IPS-18c (cell line): ENCODE data around the gene BFSP2.

Experiments used
- H3K4me3 ChIP-seq: 2 replicates; pipeline ENCODE4 v1.7.0; 2013; ENCODE audit warnings: low read depth, mild to moderate bottlenecking, low read length, moderate library complexity; ENCODE audit not compliant: insufficient read depth
- H3K9me3 ChIP-seq: one replicate; pipeline ENCODE4 v1.6.1; 2013; ENCODE audit warnings: mild to moderate bottlenecking, low read length, moderate library complexity; ENCODE audit not compliant: control insufficient read depth, insufficient read depth

Gene BFSP2

GRCh38 chr3:133379926-133380325 lies 19.9 kb upstream of the BFSP2 start:
- H3K4me3 ChIP-seq, result no peak overlapping the region
- H3K9me3 ChIP-seq, result no peaks in the 10 kb centered on the region

- Histone ChIP-seq H3K4me3 (no peak overlapping the region), H3K9me3 (no peaks in the 10 kb centered on the region)
Observed at GRCh38 chr3:133380481-133381225, 19.2 kb upstream of the BFSP2 start.

GRCh38 chr3:133381346-133382109 lies 18.3 kb upstream of the BFSP2 start:
- H3K4me3 ChIP-seq, result no peak overlapping the region
- no peaks in the 10 kb centered on the region for H3K9me3 ChIP-seq

GRCh38 chr3:133383175-133383574 lies 16.7 kb upstream of the BFSP2 start:
- Histone ChIP-seq H3K4me3 (no peak overlapping the region), H3K9me3 (no peaks in the 10 kb centered on the region)

GRCh38 chr3:133383741-133384140 lies 16.1 kb upstream of the BFSP2 start:
- Histone ChIP-seq H3K4me3 (no peak overlapping the region), H3K9me3 (no peaks in the 10 kb centered on the region)

- no peak overlapping the region for H3K4me3 ChIP-seq
- no peaks in the 10 kb centered on the region for H3K9me3 ChIP-seq
Observed at GRCh38 chr3:133384331-133385027, 15.4 kb upstream of the BFSP2 start.

GRCh38 chr3:133386876-133387275 lies 13.0 kb upstream of the BFSP2 start:
- no peaks in the 10 kb centered on the region for H3K9me3 ChIP-seq
- no peak overlapping the region for H3K4me3 ChIP-seq

- Histone ChIP-seq H3K4me3 (no peak overlapping the region), H3K9me3 (no peaks in the 10 kb centered on the region)
Observed at GRCh38 chr3:133387341-133387740, 12.5 kb upstream of the BFSP2 start.

- no peaks in the 10 kb centered on the region for H3K9me3 ChIP-seq
- H3K4me3 ChIP-seq, result no peak overlapping the region
Observed at GRCh38 chr3:133388696-133389395, 11.0 kb upstream of the BFSP2 start.

- Histone ChIP-seq H3K4me3 (no peak overlapping the region), H3K9me3 (no peaks in the 10 kb centered on the region)
Observed at GRCh38 chr3:133390715-133391114, 9.1 kb upstream of the BFSP2 start.

- Histone ChIP-seq H3K4me3 (no peak overlapping the region), H3K9me3 (no peaks in the 10 kb centered on the region)
Observed at GRCh38 chr3:133393204-133393603, 6.7 kb upstream of the BFSP2 start.

GRCh38 chr3:133393691-133394474 lies 6.0 kb upstream of the BFSP2 start:
- no peaks in the 10 kb centered on the region for H3K9me3 ChIP-seq

GRCh38 chr3:133394561-133395311 lies 5.1 kb upstream of the BFSP2 start:
- Histone ChIP-seq H3K9me3 (no peaks in the 10 kb centered on the region), H3K4me3 (no peak overlapping the region)

More at GRCh38 chr3:133393691-133394474, 6.0 kb upstream of the BFSP2 start:
- no peak overlapping the region for H3K4me3 ChIP-seq

GRCh38 chr3:133396906-133397305 lies 3.0 kb upstream of the BFSP2 start:
- no peak overlapping the region for H3K4me3 ChIP-seq

GRCh38 chr3:133401374-133402135 lies 1.7 kb downstream of the BFSP2 start:
- no peak overlapping the region for H3K4me3 ChIP-seq
- H3K9me3 ChIP-seq, result no peaks in the 10 kb centered on the region

More at GRCh38 chr3:133396906-133397305, 3.0 kb upstream of the BFSP2 start:
- no peaks in the 10 kb centered on the region for H3K9me3 ChIP-seq
